Measurements from ENCODE around the gene WFDC10A. TPM values are rescaled to one million over a fixed set of nuclear protein-coding genes. Genes with fewer than 3 reads are reported as not detected.

Gene WFDC10A
- total and polyA plus RNA-seq, 9 donors, result not detected

GRCh38 chr20:45670139-45670538 lies 40.6 kb downstream of the WFDC10A start, which contains the start of gene WFDC11:
TSS of gene WFDC11 (minus strand) at chr20:45670239. CDS start at chr20:45650600, 19,639 bp downstream.
- intact Hi-C loops (cut with DNase I), result no loop called here
- WGBS, 3 donors, result 88 to 93% (median 89%) methylated on average over 1 of the region's 1 CpG

GRCh38 chr20:45672765-45673164 lies 43.2 kb downstream of the WFDC10A start:
- no peaks in the 10 kb centered on the region for H3K9me3 ChIP-seq
- no peak overlapping the region for H3K4me3 ChIP-seq
- no peak overlapping the region for H3K27ac ChIP-seq
- H3K36me3 ChIP-seq, result no peaks in the 10 kb centered on the region
- H3K4me1 ChIP-seq (ENCODE audit: insufficient read depth), result no peaks in the 10 kb centered on the region
- intact Hi-C loops (cut with DNase I), result no loop called here
- TF ChIP-seq EP300 (IDR thresholded peaks at IDR 0.05), result no peak
- no peak for TF ChIP-seq POLR2A (IDR thresholded peaks at IDR 0.05)
- no peak for TF ChIP-seq CTCF (IDR thresholded peaks at IDR 0.05)
- no peaks in the 10 kb centered on the region for H3K27me3 ChIP-seq
- DNase-seq, result no peak

More at GRCh38 chr20:45670139-45670538, 40.6 kb downstream of the WFDC10A start, which contains the start of gene WFDC11:
- TF ChIP-seq CTCF (IDR thresholded peaks at IDR 0.05) (no peak), EP300 (IDR thresholded peaks at IDR 0.05) (no peak), POLR2A (IDR thresholded peaks at IDR 0.05) (no peak)
- H3K4me1 ChIP-seq (ENCODE audit: insufficient read depth), result no peaks in the 10 kb centered on the region
- no peaks in the 10 kb centered on the region for H3K27me3 ChIP-seq
- no peaks in the 10 kb centered on the region for H3K36me3 ChIP-seq
- no peak within 1 kb of the TSS for H3K27ac ChIP-seq
- DNase-seq, result no peak
- H3K4me3 ChIP-seq, result no peak within 1 kb of the TSS
- H3K9me3 ChIP-seq, result no peaks in the 10 kb centered on the region

- Histone ChIP-seq H3K36me3 (no peaks in the 10 kb centered on the region), H3K4me3 (no peak overlapping the region), H3K4me1 (ENCODE audit: insufficient read depth) (no peaks in the 10 kb centered on the region), H3K27ac (no peak overlapping the region), H3K27me3 (no peaks in the 10 kb centered on the region), H3K9me3 (peaks cover 0 to 3% of the 10 kb centered on the region in 2 donors)
- intact Hi-C loops (cut with DNase I), result no loop called here
- DNase-seq, result no peak
- TF ChIP-seq CTCF (IDR thresholded peaks at IDR 0.05) (no peak), POLR2A (IDR thresholded peaks at IDR 0.05) (no peak), EP300 (IDR thresholded peaks at IDR 0.05) (no peak)
Observed at GRCh38 chr20:45679650-45680049, 50.1 kb downstream of the WFDC10A start.

Other genes starting within 250 kb of the WFDC10A start
- gene DBNDD2, start 221.4 kb upstream of the WFDC10A start, total RNA-seq, result 10 to 100 TPM; 18.4 to 51.3 (median 31.6) TPM
- 10 to 100 TPM; 36.1 to 63.2 TPM for gene DBNDD2, start 221.4 kb upstream of the WFDC10A start, polyA plus RNA-seq
- gene PIGT, start 213.6 kb upstream of the WFDC10A start, total RNA-seq, result 10 to 100 TPM; 30.0 to 84.2 (median 69.3) TPM
- 100 to 1,000 TPM in 1 of 2 donors, 10 to 100 TPM in 1; 68.1 to 172 TPM for gene PIGT, start 213.6 kb upstream of the WFDC10A start, polyA plus RNA-seq
- 100 to 1,000 TPM in 1 of 7 donors, 10 to 100 TPM in 4, 1 to 10 TPM in 2; 1.2 to 246 (median 18.9) TPM for gene WFDC2, start 160.0 kb upstream of the WFDC10A start, total RNA-seq
- 1 to 10 TPM; 2.9 to 9.6 TPM for gene WFDC2, start 160.0 kb upstream of the WFDC10A start, polyA plus RNA-seq
- gene SPINT3, start 114.1 kb upstream of the WFDC10A start, total RNA-seq, result not detected
- gene SPINT3, start 114.1 kb upstream of the WFDC10A start, polyA plus RNA-seq, result not detected
- gene WFDC6, start 90.3 kb upstream of the WFDC10A start, total RNA-seq, result not detected
- not detected for gene WFDC6, start 90.3 kb upstream of the WFDC10A start, polyA plus RNA-seq
- gene EPPIN, start 82.3 kb upstream of the WFDC10A start, total RNA-seq, result 1 to 10 TPM in 1 of 7 donors, under 1 TPM in 1, not detected in 5; 0.30 to 1.1 TPM
- gene EPPIN, start 82.3 kb upstream of the WFDC10A start, polyA plus RNA-seq, result under 1 TPM; 0.21 to 0.38 TPM
- gene WFDC8, start 50.5 kb upstream of the WFDC10A start, total RNA-seq, result under 1 TPM in 1 of 7 donors, not detected in 6; 0.23 TPM
- gene WFDC8, start 50.5 kb upstream of the WFDC10A start, polyA plus RNA-seq, result not detected
- gene WFDC9, start 1.5 kb downstream of the WFDC10A start, total RNA-seq, result not detected
- gene WFDC9, start 1.5 kb downstream of the WFDC10A start, polyA plus RNA-seq, result not detected
- not detected for gene WFDC11, start 40.5 kb downstream of the WFDC10A start, total RNA-seq
- gene WFDC11, start 40.5 kb downstream of the WFDC10A start, polyA plus RNA-seq, result not detected
- gene WFDC13, start 72.3 kb downstream of the WFDC10A start, total RNA-seq, result not detected
- gene WFDC13, start 72.3 kb downstream of the WFDC10A start, polyA plus RNA-seq, result not detected
- gene WFDC10B, start 75.3 kb downstream of the WFDC10A start, total RNA-seq, result not detected
- under 1 TPM in 1 of 2 donors, not detected in 1; 0.37 TPM for gene WFDC10B, start 75.3 kb downstream of the WFDC10A start, polyA plus RNA-seq
- gene SPINT4, start 92.6 kb downstream of the WFDC10A start, total RNA-seq, result not detected
- gene SPINT4, start 92.6 kb downstream of the WFDC10A start, polyA plus RNA-seq, result not detected
- gene WFDC3, start 162.1 kb downstream of the WFDC10A start, total RNA-seq, result 1 to 10 TPM in 4 of 7 donors, under 1 TPM in 2, not detected in 1; 0.42 to 3.0 (median 1.1) TPM
- 1 to 10 TPM; 1.5 to 2.0 TPM for gene WFDC3, start 162.1 kb downstream of the WFDC10A start, polyA plus RNA-seq
- gene DNTTIP1, start 162.2 kb downstream of the WFDC10A start, total RNA-seq, result 10 to 100 TPM; 20.6 to 31.8 (median 28.1) TPM
- 10 to 100 TPM; 29.1 to 36.1 TPM for gene DNTTIP1, start 162.2 kb downstream of the WFDC10A start, polyA plus RNA-seq
- 1 to 10 TPM in 2 of 7 donors, under 1 TPM in 2, not detected in 3; 0.69 to 1.9 (median 1.0) TPM for gene UBE2C, start 182.9 kb downstream of the WFDC10A start, total RNA-seq
- gene UBE2C, start 182.9 kb downstream of the WFDC10A start, polyA plus RNA-seq, result 1 to 10 TPM; 2.6 to 5.6 TPM
- gene TNNC2, start 197.6 kb downstream of the WFDC10A start, total RNA-seq, result 1 to 10 TPM in 6 of 7 donors, not detected in 1; 1.9 to 3.7 (median 3.4) TPM
- 1 to 10 TPM; 1.5 to 3.6 TPM for gene TNNC2, start 197.6 kb downstream of the WFDC10A start, polyA plus RNA-seq
- 10 to 100 TPM; 46.1 to 90.1 (median 71.0) TPM for gene SNX21, start 204.1 kb downstream of the WFDC10A start, total RNA-seq
- 10 to 100 TPM; 18.2 to 41.1 TPM for gene SNX21, start 204.1 kb downstream of the WFDC10A start, polyA plus RNA-seq
- 10 to 100 TPM; 18.4 to 26.7 (median 19.6) TPM for gene ACOT8, start 227.7 kb downstream of the WFDC10A start, total RNA-seq
- 10 to 100 TPM; 13.5 to 21.9 TPM for gene ACOT8, start 227.7 kb downstream of the WFDC10A start, polyA plus RNA-seq
- gene ZSWIM3, start 227.9 kb downstream of the WFDC10A start, total RNA-seq, result 1 to 10 TPM; 1.8 to 7.5 (median 4.7) TPM
- 1 to 10 TPM; 2.4 to 6.0 TPM for gene ZSWIM3, start 227.9 kb downstream of the WFDC10A start, polyA plus RNA-seq